Tibial nerve (tissue), 3 donors: Measurements from ENCODE around the gene IFNK.

Experiments
- POLR2A ChIP-seq, 2 donors: fragments of 450-650 bp; IDR thresholded peaks; one replicate each; pipeline ENCODE4 v1.6.1; 2017; ENCODE audit warnings: antibody characterized with exemption in 2 of 2, mild to moderate bottlenecking in 2 of 2, moderate library complexity in 2 of 2
- TF ChIP-seq, protein P1 (sequence below), 5 experiments: fragments of 200-600 bp in 3 of 5; fragments of 450-650 bp in 2 of 5; sonication (generic) in 3 of 5; IDR thresholded peaks; one replicate each; pipeline ENCODE4 v1.5.1; 2016 to 2019; ENCODE audit warnings: antibody characterized with exemption in 5 of 5, mild to moderate bottlenecking in 3 of 5, moderate library complexity in 2 of 5

DNA sequence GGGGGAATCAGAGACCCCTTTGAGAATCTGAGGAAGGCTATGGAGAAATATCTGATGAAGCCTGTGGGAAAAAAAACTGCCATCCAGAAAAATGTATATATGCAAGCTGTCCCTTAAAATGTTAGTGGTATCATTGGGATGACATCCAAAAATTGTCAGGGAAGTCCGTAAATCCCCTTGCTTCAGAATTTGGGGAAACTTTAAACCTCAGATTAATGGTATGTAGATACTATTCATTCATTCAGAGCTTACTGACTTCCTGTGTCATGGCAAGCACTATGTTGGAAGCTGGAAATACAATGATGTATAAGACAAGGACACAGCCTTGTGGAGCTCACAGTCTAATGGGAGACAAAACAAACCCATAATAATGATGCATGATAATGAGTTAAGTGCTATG, 16.4 kb downstream of the IFNK start:
- TF ChIP-seq, protein P1, sequence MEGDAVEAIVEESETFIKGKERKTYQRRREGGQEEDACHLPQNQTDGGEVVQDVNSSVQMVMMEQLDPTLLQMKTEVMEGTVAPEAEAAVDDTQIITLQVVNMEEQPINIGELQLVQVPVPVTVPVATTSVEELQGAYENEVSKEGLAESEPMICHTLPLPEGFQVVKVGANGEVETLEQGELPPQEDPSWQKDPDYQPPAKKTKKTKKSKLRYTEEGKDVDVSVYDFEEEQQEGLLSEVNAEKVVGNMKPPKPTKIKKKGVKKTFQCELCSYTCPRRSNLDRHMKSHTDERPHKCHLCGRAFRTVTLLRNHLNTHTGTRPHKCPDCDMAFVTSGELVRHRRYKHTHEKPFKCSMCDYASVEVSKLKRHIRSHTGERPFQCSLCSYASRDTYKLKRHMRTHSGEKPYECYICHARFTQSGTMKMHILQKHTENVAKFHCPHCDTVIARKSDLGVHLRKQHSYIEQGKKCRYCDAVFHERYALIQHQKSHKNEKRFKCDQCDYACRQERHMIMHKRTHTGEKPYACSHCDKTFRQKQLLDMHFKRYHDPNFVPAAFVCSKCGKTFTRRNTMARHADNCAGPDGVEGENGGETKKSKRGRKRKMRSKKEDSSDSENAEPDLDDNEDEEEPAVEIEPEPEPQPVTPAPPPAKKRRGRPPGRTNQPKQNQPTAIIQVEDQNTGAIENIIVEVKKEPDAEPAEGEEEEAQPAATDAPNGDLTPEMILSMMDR (IDR thresholded peaks at IDR 0.05): no peak
- no peak for TF ChIP-seq POLR2A (IDR thresholded peaks at IDR 0.05)
